Measurements from ENCODE around the gene CAMK2B. TPM values are rescaled to one million over a fixed set of nuclear protein-coding genes. Genes with fewer than 3 reads are reported as not detected.
A peak's percentile ranks its signal among the peaks of the same experiment; 100 is the strongest.

CAMK2B gene
- polyA plus RNA-seq, 2 of the 4 experiments (the other 2 are of a cell fraction), result 0.17 TPM; not detected in 1

GRCh38 chr7:44193011-44193802, 132.2 kb downstream of the CAMK2B start:
- ATAC-seq (peak in 1 of 2 experiments; percentile 55; a peak in 3 of 6 replicates), DNase-seq (ENCODE audit: low read depth in 1 of 2, low spot score in 1 of 2) (no peak), FAIRE-seq (no peak)
- H3K4me3 ChIP-seq, result no peak overlapping the region
- WGBS (ENCODE audit: missing lambda C conversion rate), result 65% methylated on average over 7 of the region's 7 CpGs
- no peaks in the 10 kb centered on the region for H3K9me3 ChIP-seq
- ChIA-PET POLR2A (no interaction called here), CTCF (interaction anchor here (0.8 to 5.8 kb wide), 5 partner anchors 10 to 121 kb away, joined by 3 to 52 read pairs (median 3); no protein-coding TSS in a partner anchor)
- H3K4me1 ChIP-seq, result no peaks in the 10 kb centered on the region
- no peak overlapping the region for H3K4me2 ChIP-seq
- TF ChIP-seq USF2 (IDR thresholded peaks at IDR 0.05), result 0 out of 2 replicates have a peak, but pooled peaks have one; percentile 10
- no peak for TF ChIP-seq TP53 (CRISPR knock-in tag; IDR thresholded peaks at IDR 0.05)
- H3K27ac ChIP-seq, result no peak overlapping the region

GRCh38 chr7:44191171-44191570, 134.2 kb downstream of the CAMK2B start:
- ChIA-PET POLR2A (no interaction called here), CTCF (interaction anchor here (0.9 kb wide), 1 partner anchor 80 kb away, joined by 3 read pairs; no protein-coding TSS in a partner anchor)
- 69% methylated on average over 5 of the region's 5 CpGs for WGBS (ENCODE audit: missing lambda C conversion rate)

More at GRCh38 chr7:44191171-44191570, 134.2 kb downstream of the CAMK2B start:
- Histone ChIP-seq H3K9me3 (no peaks in the 10 kb centered on the region), H3K4me1 (peaks cover 3% of the 10 kb centered on the region; the same call in 1 of the 3 replicates), H3K4me3 (no peak overlapping the region), H3K4me2 (no peak overlapping the region), H3K27ac (no peak overlapping the region)
- no peak for FAIRE-seq
- ATAC-seq, result no peak
- no peak for DNase-seq (ENCODE audit: low read depth in 1 of 2, low spot score in 1 of 2)
- no peak for TF ChIP-seq PHF8 (IDR thresholded peaks at IDR 0.05; ENCODE audit: borderline replicate concordance, low read depth)
- TF ChIP-seq USF2 (IDR thresholded peaks at IDR 0.05), result no peak
- TF ChIP-seq REST (IDR thresholded peaks at IDR 0.05), result no peak
- TF ChIP-seq E2F6 (IDR thresholded peaks at IDR 0.05; ENCODE audit: borderline replicate concordance, low read depth), result no peak
- TF ChIP-seq GATA3 (IDR thresholded peaks at IDR 0.05; ENCODE audit: borderline replicate concordance), result no peak
